ENCODE results near the gene LMTK2.
A peak's percentile ranks its signal among the peaks of the same experiment; 100 is the strongest.

LMTK2 gene

GRCh38 chr7:98106647-98107312 lies at the start of gene LMTK2:
Gene LMTK2 (plus strand): TSS chr7:98106862. CDS start chr7:98107178, 316 bp downstream.
- peak; percentile 87 for DNase-seq

- no peak for DNase-seq
Observed at GRCh38 chr7:98057157-98057556, 49.5 kb upstream of the LMTK2 start.

- DNase-seq = no peak
Observed at GRCh38 chr7:98058186-98058585, 48.5 kb upstream of the LMTK2 start.

- no peak for DNase-seq
Observed at GRCh38 chr7:98064233-98064632, 42.4 kb upstream of the LMTK2 start.

- no peak for DNase-seq
Observed at GRCh38 chr7:98066208-98066607, 40.5 kb upstream of the LMTK2 start.

- no peak for DNase-seq
Observed at GRCh38 chr7:98066934-98067507, 39.6 kb upstream of the LMTK2 start.

- DNase-seq = no peak
Observed at GRCh38 chr7:98073047-98073446, 33.6 kb upstream of the LMTK2 start.

GRCh38 chr7:98075801-98076200 lies 30.9 kb upstream of the LMTK2 start:
- no peak for DNase-seq

- no peak for DNase-seq
Observed at GRCh38 chr7:98077762-98078161, 28.9 kb upstream of the LMTK2 start.

GRCh38 chr7:98078197-98078870 lies 28.3 kb upstream of the LMTK2 start:
- no peak for DNase-seq

GRCh38 chr7:98079891-98080648 lies 26.6 kb upstream of the LMTK2 start:
- DNase-seq = no peak

- no peak for DNase-seq
Observed at GRCh38 chr7:98081319-98081718, 25.3 kb upstream of the LMTK2 start.

GRCh38 chr7:98084631-98085030 lies 22.0 kb upstream of the LMTK2 start:
- DNase-seq = no peak

- no peak for DNase-seq
Observed at GRCh38 chr7:98085674-98086073, 21.0 kb upstream of the LMTK2 start.

- no peak for DNase-seq
Observed at GRCh38 chr7:98086281-98086718, 20.4 kb upstream of the LMTK2 start.

- DNase-seq = no peak
Observed at GRCh38 chr7:98088109-98088508, 18.6 kb upstream of the LMTK2 start.

GRCh38 chr7:98090116-98090515 lies 16.5 kb upstream of the LMTK2 start:
- DNase-seq = no peak

- no peak for DNase-seq
Observed at GRCh38 chr7:98091061-98091460, 15.6 kb upstream of the LMTK2 start.

- DNase-seq = no peak
Observed at GRCh38 chr7:98091523-98091922, 15.1 kb upstream of the LMTK2 start.

GRCh38 chr7:98097042-98097645 lies 9.5 kb upstream of the LMTK2 start:
- DNase-seq = no peak

GRCh38 chr7:98100088-98100487 lies 6.6 kb upstream of the LMTK2 start:
- DNase-seq = no peak

- no peak for DNase-seq
Observed at GRCh38 chr7:98102170-98102569, 4.5 kb upstream of the LMTK2 start.

- no peak for DNase-seq
Observed at GRCh38 chr7:98105942-98106544, 619 bp upstream of the LMTK2 start.

Data from fibroblast of skin of right quadriceps (primary cell).